HepG2 (cell line): ENCODE data around the gene BIVM. TPM values are rescaled to one million over a fixed set of nuclear protein-coding genes. Genes with fewer than 3 reads are reported as not detected.

Experiments used
- ATAC-seq: fragments of 200-7000 bp; cut with Tn5 transposase; 3 replicates; pipeline ENCODE4 v1.9.1; 2020; ENCODE audit warnings: mild to moderate bottlenecking, moderate library complexity
- BruUV-seq: library from RNA; stranded (reverse); fragments of 400-500 nt; replicated peaks from 2 replicates; lab custom pipeline; 2021; lab: Mats Ljungman, UMichigan
- CTCF ChIA-PET: fragments of 300-600 bp; formaldehyde crosslinking; extraction: SDS; loops from one replicate; lab custom pipeline; 2021; ENCODE audit warnings: low total read pairs, inconsistent platforms, low intra/inter-chr PET ratio; lab: Yijun Ruan, JAX
- POLR2A ChIA-PET: fragments of 350-600 bp; sonication (Branson Sonifier 250); formaldehyde crosslinking; loops from one replicate; lab custom pipeline; 2020; ENCODE audit warnings: antibody characterized with exemption, inconsistent platforms; lab: Yijun Ruan, JAX
- DNase-seq: peaks from one replicate; pipeline ENCODE4 v3.0.0-alpha.2; 2015; ENCODE audit warnings: low spot score
- FAIRE-seq: peaks from 3 replicates; lab custom pipeline; 2011; peaks lifted over from hg19 to GRCh38; lab: Jason Lieb, UNC
- H2AFZ ChIP-seq: one replicate; pipeline ENCODE4 v1.6.1; 2011; ENCODE audit warnings: low read length, inconsistent platforms
- H3K27ac ChIP-seq: fragments of 300-600 bp; 3 replicates; pipeline ENCODE4 v1.8.0; 2011; ENCODE audit warnings: mixed run types, mild to moderate bottlenecking, mixed read lengths, low read length, inconsistent platforms; ENCODE audit not compliant: insufficient read depth; ENCODE audit errors: extremely low read length
- H3K27me3 ChIP-seq, 2 experiments: fragments of 200-600 bp in 1 of 2; 2 replicates in 1 of 2; 3 replicates in 1 of 2; pipeline versions ENCODE4 v1.6.0 to v1.8.0; 2011; ENCODE audit warnings: low read length in 2 of 2, mild to moderate bottlenecking in 2 of 2, moderate library complexity in 2 of 2, inconsistent platforms in 1 of 2; ENCODE audit not compliant: insufficient read depth in 2 of 2, control insufficient read depth in 1 of 2
- H3K36me3 ChIP-seq, 2 experiments: fragments of 200-600 bp in 1 of 2; replicated peaks in 1 of 2; 2 replicates in 1 of 2; 3 replicates in 1 of 2; pipeline versions ENCODE4 v1.5.1 to v1.8.0; 2011; ENCODE audit warnings: low read length in 2 of 2, inconsistent platforms in 1 of 2; ENCODE audit not compliant: insufficient read depth in 2 of 2, control insufficient read depth in 1 of 2
- H3K4me1 ChIP-seq: 2 replicates; pipeline ENCODE4 v1.5.1; 2012; ENCODE audit warnings: low read length, inconsistent platforms; ENCODE audit not compliant: insufficient read depth
- H3K4me2 ChIP-seq: 2 replicates; pipeline ENCODE4 v1.6.0; 2011; ENCODE audit warnings: low read depth, low read length, inconsistent platforms
- H3K4me3 ChIP-seq, 3 experiments: fragments of 200-600 bp in 1 of 3; sonication (generic), shearing (Covaris generic) in 1 of 3; replicated peaks in 1 of 3; 2 replicates each; pipeline ENCODE4 v1.5.1; 2011 to 2016; ENCODE audit warnings: low read length in 3 of 3, inconsistent platforms in 2 of 3, low read depth in 2 of 3, mild to moderate bottlenecking in 2 of 3, control low read depth in 1 of 3, mixed read lengths in 1 of 3; ENCODE audit not compliant: insufficient read depth in 1 of 3
- H3K79me2 ChIP-seq: one replicate; pipeline ENCODE4 v1.6.1; 2011; ENCODE audit warnings: low read length, inconsistent platforms; ENCODE audit not compliant: insufficient read depth
- H3K9ac ChIP-seq: 2 replicates; pipeline ENCODE4 v1.6.0; 2011; ENCODE audit warnings: mild to moderate bottlenecking, low read depth, low read length, inconsistent platforms; ENCODE audit not compliant: insufficient read depth
- H3K9me3 ChIP-seq: 2 replicates; pipeline ENCODE4 v1.5.1; 2012; ENCODE audit warnings: mild to moderate bottlenecking, low read length
- H4K20me1 ChIP-seq: 2 replicates; pipeline ENCODE4 v1.6.0; 2011; ENCODE audit warnings: inconsistent platforms, mild to moderate bottlenecking, low read length, moderate library complexity; ENCODE audit not compliant: insufficient read depth
- BORCS8-MEF2B ChIP-seq: sonication (generic); formaldehyde crosslinking; IDR thresholded peaks from 2 replicates; pipeline ENCODE4 v1.8.0; 2022; ENCODE audit warnings: mild to moderate bottlenecking, missing genetic modification reagents
- CREB3 ChIP-seq: sonication (generic); formaldehyde crosslinking; IDR thresholded peaks from 2 replicates; pipeline ENCODE4 v1.5.0; 2020; ENCODE audit warnings: missing genetic modification reagents
- DRAP1 ChIP-seq: IDR thresholded peaks from 2 replicates; pipeline ENCODE4 v1.6.1; 2016; ENCODE audit warnings: missing genetic modification reagents, missing compliant biosample characterization
- GATAD1 ChIP-seq: IDR thresholded peaks from 2 replicates; pipeline ENCODE4 v1.6.1; 2016; ENCODE audit warnings: missing genetic modification reagents, missing compliant biosample characterization
- HOXA3 ChIP-seq: sonication (generic); formaldehyde crosslinking; IDR thresholded peaks from 2 replicates; pipeline ENCODE4 v1.5.0; 2020; ENCODE audit warnings: missing genetic modification reagents
- ISL2 ChIP-seq: sonication (generic); formaldehyde crosslinking; IDR thresholded peaks from 2 replicates; pipeline ENCODE4 v1.5.0; 2020; ENCODE audit warnings: missing genetic modification reagents
- KAT8 ChIP-seq: IDR thresholded peaks from 2 replicates; pipeline ENCODE4 v1.6.1; 2016; ENCODE audit warnings: missing genetic modification reagents, missing compliant biosample characterization
- MED1 ChIP-seq: sonication (generic); formaldehyde crosslinking; IDR thresholded peaks from 2 replicates; pipeline ENCODE4 v1.4.0; 2020; ENCODE audit warnings: missing genetic modification reagents
- NCOA5 ChIP-seq: sonication (generic); formaldehyde crosslinking; IDR thresholded peaks from 2 replicates; pipeline ENCODE4 v1.4.0; 2020; ENCODE audit warnings: missing genetic modification reagents
- NFE2 ChIP-seq: sonication (generic); formaldehyde crosslinking; IDR thresholded peaks from 2 replicates; pipeline ENCODE4 v1.4.0; 2020; ENCODE audit warnings: missing genetic modification reagents
- NR0B2 ChIP-seq: sonication (generic); formaldehyde crosslinking; IDR thresholded peaks from 2 replicates; pipeline ENCODE4 v1.4.0; 2020; ENCODE audit warnings: mild to moderate bottlenecking, missing genetic modification reagents
- PHF20 ChIP-seq: sonication (generic); formaldehyde crosslinking; IDR thresholded peaks from 2 replicates; pipeline ENCODE4 v1.5.0; 2020; ENCODE audit warnings: mild to moderate bottlenecking, missing genetic modification reagents
- RXRA ChIP-seq: sonication (generic); formaldehyde crosslinking; IDR thresholded peaks from 2 replicates; pipeline ENCODE4 v1.5.1; 2020; ENCODE audit warnings: missing genetic modification reagents
- THAP9 ChIP-seq: sonication (generic); formaldehyde crosslinking; IDR thresholded peaks from 2 replicates; pipeline ENCODE4; 2020; ENCODE audit warnings: missing genetic modification reagents, mild to moderate bottlenecking, borderline replicate concordance
- XBP1 ChIP-seq: sonication (generic); formaldehyde crosslinking; IDR thresholded peaks from 2 replicates; pipeline ENCODE4 v1.5.0; 2020; ENCODE audit warnings: missing genetic modification reagents
- ZNF205 ChIP-seq: IDR thresholded peaks from 2 replicates; pipeline ENCODE4 v1.6.1; 2018; ENCODE audit warnings: missing biosample characterization, missing genetic modification reagents
- ZNF230 ChIP-seq: sonication (generic); formaldehyde crosslinking; IDR thresholded peaks from 2 replicates; pipeline ENCODE4 v1.4.0; 2020; ENCODE audit warnings: mild to moderate bottlenecking, missing genetic modification reagents
- ZNF550 ChIP-seq: sonication (generic); formaldehyde crosslinking; IDR thresholded peaks from 2 replicates; pipeline ENCODE4 v1.4.0; 2020; ENCODE audit warnings: mild to moderate bottlenecking, missing genetic modification reagents, borderline replicate concordance
- ZNF589 ChIP-seq: sonication (generic); formaldehyde crosslinking; conservative IDR thresholded peaks from 2 replicates; pipeline ENCODE4 v1.8.0; 2022; ENCODE audit warnings: mild to moderate bottlenecking, moderate library complexity, missing genetic modification reagents
- ZNF639 ChIP-seq: conservative IDR thresholded peaks from 2 replicates; pipeline ENCODE4 v1.6.1; 2018; ENCODE audit warnings: missing genetic modification reagents
- ZNF777 ChIP-seq: sonication (generic); formaldehyde crosslinking; IDR thresholded peaks from 2 replicates; pipeline ENCODE4 v1.4.0; 2020; ENCODE audit warnings: missing genetic modification reagents
- WGBS: methylation state at CpG from one replicate; pipeline ENCODE4 v1.1.6; 2017; ENCODE audit warnings: low lambda C conversion rate; 5-methylcytosine and 5-hydroxymethylcytosine counted together
- in situ Hi-C: cut with HindIII; loops from 2 replicates; pipeline ENCODE4 v1.10.0; 2017; ENCODE audit warnings: low pct_unique_long_range_greater_than_20kb; ENCODE audit not compliant: extremely low pct_ligation_motif_present
- intact Hi-C: fragments of 100-400 bp; cut with micrococcal nuclease; formaldehyde crosslinking; loops from one replicate; pipeline ENCODE4 v1.10.0; 2022; ENCODE audit not compliant: unreplicated experiment
- polyA plus RNA-seq, 8 experiments: library from polyadenylated mRNA; depleted of rRNA in 3 of 8; stranded (reverse) in 7 of 8; unstranded in 1 of 8; fragments of >200 nt; fragmentation: Illumina TruSeq in 4 of 8; extraction: Trizol in 4 of 8; gene quantifications; 2 replicates each; pipeline versions ENCODE4 v1.2.1 to v1.2.3, GENCODE V29; 2011 to 2016; ENCODE audit warnings: low read depth in 4 of 8, missing spikeins in 1 of 8, mixed read lengths in 1 of 8; ENCODE audit not compliant: insufficient read depth in 1 of 8
- total RNA-seq, 5 experiments: library from RNA; depleted of rRNA; stranded (reverse); fragments of >200 nt; fragmentation: Illumina TruSeq; extraction: Trizol; gene quantifications; 2 replicates each; pipeline ENCODE4 v1.2.3, GENCODE V29; 2016; ENCODE audit warnings: low read depth in 1 of 5

BIVM gene
- total and polyA plus RNA-seq, 2 of the 13 experiments (the other 11 are each of a cell fraction or from before 2014, with no cell fraction given) = 10.4 to 15.8 TPM

- BruUV-seq = no TSS peak
- Histone ChIP-seq H3K4me2 (peak overlapping the region; percentile 78), H3K79me2 (no peaks in the 10 kb centered on the region), H3K4me1 (peaks cover 16% of the 10 kb centered on the region), H4K20me1 (no peaks in the 10 kb centered on the region), H3K27ac (peak overlapping the region; percentile 77), H3K36me3 (peaks cover 2 to 27% of the 10 kb centered on the region in 2 experiments), H3K27me3 (no peaks in the 10 kb centered on the region), H2AFZ (peak overlapping the region; percentile 96), H3K9me3 (no peaks in the 10 kb centered on the region), H3K4me3 (peak overlapping the region in 2 of 3 experiments; percentile 20 to 53; a peak in 3 of 6 replicates), H3K9ac (peak overlapping the region; percentile 52; the same call in 1 of the 2 replicates)
- in situ Hi-C loops = no loop called here
- FAIRE-seq = peak; percentile 94
- peak; percentile 73 for DNase-seq
- ATAC-seq = peak; percentile 100
- 6% methylated on average over 3 of the region's 4 CpGs for WGBS
- POLR2A ChIA-PET = interaction anchor here (0.6 to 2.8 kb wide), 4 partner anchors 11 to 31 kb away, joined by 3 to 18 read pairs (median 4); partner anchors contain the start of gene ERCC5
- intact Hi-C loops = loop anchor here (1.0 kb wide), 2 partner anchors 17 to 31 kb away; partner anchors contain the start of gene BIVM
- CTCF ChIA-PET = no interaction called here
- peak; percentile 27; the same call in 1 of the 2 replicates for TF ChIP-seq RXRA
- TF ChIP-seq BORCS8-MEF2B (CRISPR knock-in tag) = no peak
- peak; percentile 44; the same call in 1 of the 2 replicates for TF ChIP-seq HOXA3 (CRISPR knock-in tag)
- no peak for TF ChIP-seq ZNF550 (CRISPR knock-in tag)
- no peak for TF ChIP-seq NFE2
- TF ChIP-seq KAT8 = peak; percentile 75
- no peak for TF ChIP-seq NR0B2 (CRISPR knock-in tag)
- peak; percentile 62 for TF ChIP-seq PHF20 (CRISPR knock-in tag)
- no peak for TF ChIP-seq XBP1 (CRISPR knock-in tag)
- no peak for TF ChIP-seq ZNF230 (CRISPR knock-in tag)
- TF ChIP-seq ZNF589 (CRISPR knock-in tag) = no peak
- 0 out of 2 replicates have a peak, but pooled peaks have one; percentile 30 for TF ChIP-seq ZNF777
- no peak for TF ChIP-seq DRAP1 (CRISPR knock-in tag)
- no peak for TF ChIP-seq GATAD1 (CRISPR knock-in tag)
- TF ChIP-seq NCOA5 (CRISPR knock-in tag) = no peak
- no peak for TF ChIP-seq CREB3
- TF ChIP-seq ZNF205 (CRISPR knock-in tag) = no peak
- TF ChIP-seq ZNF639 (CRISPR knock-in tag) = no peak
- TF ChIP-seq THAP9 = no peak
- peak; percentile 73 for TF ChIP-seq MED1 (CRISPR knock-in tag)
- TF ChIP-seq ISL2 (CRISPR knock-in tag) = 0 out of 2 replicates have a peak, but pooled peaks have one; percentile 17
Observed at GRCh38 chr13:102830646-102831045, 31.7 kb downstream of the BIVM start.
